CD4-positive, CD25-positive, alpha-beta regulatory T cell (primary cell): Measurements from ENCODE around the gene MFSD11. TPM values are rescaled to one million over a fixed set of nuclear protein-coding genes. Genes with fewer than 3 reads are reported as not detected.
A peak's percentile ranks its signal among the peaks of the same experiment; 100 is the strongest.

Experiments used
- ATAC-seq, 2 donors: fragments of 150-1000 bp; cut with Tn5 transposase; one replicate each; pipeline ENCODE4 v1.10.0; 2021; ENCODE audit warnings: low read depth in 2 of 2, moderate number of reproducible peaks in 2 of 2, moderate library complexity in 1 of 2
- DNase-seq, 3 donors: peaks; one replicate each; pipeline versions ENCODE4 v3.0.0 to v3.0.0-alpha.2; 2012 to 2022; ENCODE audit warnings: mixed read lengths in 1 of 3
- H3K27ac ChIP-seq: one replicate; pipeline ENCODE4 v1.7.0; 2013; ENCODE audit warnings: mild to moderate bottlenecking, low read length; ENCODE audit not compliant: insufficient read depth, poor library complexity, severe bottlenecking
- H3K27me3 ChIP-seq: one replicate; pipeline ENCODE4 v1.7.0; 2013; ENCODE audit warnings: low read length; ENCODE audit not compliant: control insufficient read depth, insufficient read depth
- H3K36me3 ChIP-seq: one replicate; pipeline ENCODE4 v1.7.0; 2013; ENCODE audit warnings: mild to moderate bottlenecking, low read length, moderate library complexity; ENCODE audit not compliant: control insufficient read depth, insufficient read depth
- H3K4me1 ChIP-seq: 2 replicates; pipeline ENCODE4 v1.7.0; 2013; ENCODE audit warnings: mild to moderate bottlenecking, low read length; ENCODE audit not compliant: insufficient read depth, control insufficient read depth, poor library complexity, severe bottlenecking
- H3K4me3 ChIP-seq: one replicate; pipeline ENCODE4 v1.7.0; 2013; ENCODE audit warnings: low read depth, mild to moderate bottlenecking, low read length, moderate library complexity
- H3K9me3 ChIP-seq, 2 experiments: 1 replicate in 1 of 2; 2 replicates in 1 of 2; pipeline ENCODE4 v1.7.0; 2013; ENCODE audit warnings: low read length in 2 of 2, mild to moderate bottlenecking in 1 of 2, moderate library complexity in 1 of 2; ENCODE audit not compliant: control insufficient read depth in 2 of 2
- H3K27ac Mint-ChIP-seq, 3 donors: one replicate each; pipeline ENCODE4 v1.8.0; 2020 to 2022; ENCODE audit warnings: mild to moderate bottlenecking in 3 of 3, mixed read lengths in 3 of 3, moderate library complexity in 2 of 3
- H3K27me3 Mint-ChIP-seq: one replicate; pipeline ENCODE4 v1.8.0; 2022; ENCODE audit warnings: mild to moderate bottlenecking, mixed read lengths
- H3K36me3 Mint-ChIP-seq: one replicate; pipeline ENCODE4 v1.8.0; 2020; ENCODE audit warnings: mixed read lengths
- H3K4me1 Mint-ChIP-seq, 4 donors: one replicate each; pipeline ENCODE4 v1.8.0; 2020 to 2022; ENCODE audit warnings: mixed read lengths in 4 of 4, mild to moderate bottlenecking in 1 of 4
- H3K4me3 Mint-ChIP-seq, 4 donors: one replicate each; pipeline ENCODE4 v1.8.0; 2020 to 2022; ENCODE audit warnings: mild to moderate bottlenecking in 4 of 4, mixed read lengths in 4 of 4, moderate library complexity in 3 of 4
- H3K9me3 Mint-ChIP-seq, 7 donors: one replicate each; pipeline ENCODE4 v1.8.0; 2020 to 2022; ENCODE audit warnings: mixed read lengths in 7 of 7, mild to moderate bottlenecking in 3 of 7, moderate library complexity in 2 of 7
- polyA plus RNA-seq, 4 donors: library from polyadenylated mRNA; unstranded; fragments of 300-500 nt; fragmentation: Illumina TruSeq; gene quantifications; one replicate each; pipeline ENCODE4 v1.2.3, GENCODE V29; 2021
- total RNA-seq: library from RNA; stranded (reverse); gene quantifications from one replicate; pipeline ENCODE4 v1.2.3, GENCODE V29; 2022

Gene MFSD11
- total and polyA plus RNA-seq, 5 donors from 2014 or later = 22.3 to 45.6 (median 26.8) TPM

- Mint-ChIP-seq H3K4me1 (peaks cover 0 to 8% (median 7%) of the 10 kb centered on the region in 4 donors), H3K27ac (peak overlapping the region in 1 of 3 donors; percentile 18), H3K36me3 (no peaks in the 10 kb centered on the region), H3K27me3 (peaks cover 22% of the 10 kb centered on the region), H3K9me3 (peaks cover 0 to 2% (median 0%) of the 10 kb centered on the region in 7 donors), H3K4me3 (no peak overlapping the region)
- peaks cover 6% of the 10 kb centered on the region for H3K4me1 ChIP-seq
- ATAC-seq (no peak), DNase-seq (no peak)
- H3K27me3 ChIP-seq = no peaks in the 10 kb centered on the region
- no peak overlapping the region for H3K4me3 ChIP-seq
- H3K36me3 ChIP-seq = no peaks in the 10 kb centered on the region
- H3K9me3 ChIP-seq = no peaks in the 10 kb centered on the region
- no peak overlapping the region for H3K27ac ChIP-seq
Measured at GRCh38 chr17:76820561-76820960, 82.6 kb downstream of the MFSD11 start.

DNA sequence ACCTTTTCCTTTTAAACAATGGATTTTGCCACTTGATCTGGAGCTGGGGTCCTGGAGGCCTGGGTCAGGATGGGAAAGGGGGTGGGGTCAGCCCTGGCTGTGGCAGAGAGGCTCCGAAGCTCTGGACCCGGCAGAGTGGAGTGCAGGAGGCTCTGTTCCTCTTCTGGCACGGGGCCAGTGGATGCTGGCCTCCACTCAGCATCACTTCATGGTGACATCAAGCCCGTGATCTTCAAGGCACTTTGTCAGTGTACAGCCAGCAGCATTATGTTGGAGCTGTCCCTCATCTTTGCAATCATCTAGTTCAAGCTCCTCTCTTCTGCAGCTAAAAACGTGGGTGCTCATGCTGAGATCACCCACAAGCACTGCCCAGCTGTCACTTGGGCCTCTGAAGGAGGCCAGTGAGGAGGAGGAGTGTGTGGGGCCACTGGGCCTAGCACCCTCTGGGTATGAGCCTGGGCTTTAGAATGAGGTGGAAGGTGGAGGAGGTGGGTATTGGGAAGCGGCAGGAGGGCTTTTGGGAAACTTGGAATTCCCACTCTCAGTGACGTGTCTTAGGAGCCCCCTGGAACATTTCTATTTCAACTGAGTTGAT lies 84.4 kb downstream of the MFSD11 start:
- no peak overlapping the region for H3K27ac Mint-ChIP-seq
- DNase-seq (no peak), ATAC-seq (no peak)
- peaks cover 15% of the 10 kb centered on the region for H3K27me3 Mint-ChIP-seq
- no peaks in the 10 kb centered on the region for H3K4me1 Mint-ChIP-seq
- no peaks in the 10 kb centered on the region for H3K36me3 Mint-ChIP-seq
- H3K9me3 Mint-ChIP-seq = peaks cover 0 to 2% (median 0%) of the 10 kb centered on the region in 7 donors
- Histone ChIP-seq H3K27me3 (no peaks in the 10 kb centered on the region), H3K27ac (no peak overlapping the region), H3K4me3 (no peak overlapping the region), H3K4me1 (no peaks in the 10 kb centered on the region), H3K9me3 (no peaks in the 10 kb centered on the region), H3K36me3 (no peaks in the 10 kb centered on the region)
- no peak overlapping the region for H3K4me3 Mint-ChIP-seq

DNA sequence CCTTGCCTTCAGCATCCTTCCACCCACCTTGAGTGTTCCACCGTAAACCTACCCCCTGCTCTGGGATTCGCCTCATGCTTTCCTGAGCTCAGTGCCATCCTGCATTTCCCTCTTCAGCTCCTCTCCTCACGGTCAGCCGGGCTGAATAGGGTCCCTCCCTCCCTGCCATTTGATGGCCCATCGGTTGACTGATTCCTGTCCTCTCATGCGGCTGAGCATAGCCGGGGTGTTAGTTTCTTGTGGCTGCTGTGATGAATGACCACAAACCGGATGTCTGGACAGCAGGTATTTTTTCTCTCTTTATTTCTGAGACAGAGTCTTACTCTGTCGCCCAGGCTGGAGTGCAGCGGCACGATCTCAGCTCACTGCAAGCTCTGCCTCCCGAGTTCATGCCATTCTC lies 86.2 kb downstream of the MFSD11 start:
- DNase-seq (no peak), ATAC-seq (no peak)
- Histone ChIP-seq H3K9me3 (no peaks in the 10 kb centered on the region), H3K27ac (no peak overlapping the region), H3K27me3 (no peaks in the 10 kb centered on the region), H3K4me3 (no peak overlapping the region), H3K4me1 (no peaks in the 10 kb centered on the region), H3K36me3 (no peaks in the 10 kb centered on the region)
- Mint-ChIP-seq H3K27me3 (peaks cover 15% of the 10 kb centered on the region), H3K4me3 (no peak overlapping the region), H3K27ac (peak overlapping the region in 1 of 3 donors; percentile 89), H3K4me1 (no peaks in the 10 kb centered on the region), H3K36me3 (no peaks in the 10 kb centered on the region), H3K9me3 (peaks cover 0 to 2% (median 0%) of the 10 kb centered on the region in 7 donors)

DNA sequence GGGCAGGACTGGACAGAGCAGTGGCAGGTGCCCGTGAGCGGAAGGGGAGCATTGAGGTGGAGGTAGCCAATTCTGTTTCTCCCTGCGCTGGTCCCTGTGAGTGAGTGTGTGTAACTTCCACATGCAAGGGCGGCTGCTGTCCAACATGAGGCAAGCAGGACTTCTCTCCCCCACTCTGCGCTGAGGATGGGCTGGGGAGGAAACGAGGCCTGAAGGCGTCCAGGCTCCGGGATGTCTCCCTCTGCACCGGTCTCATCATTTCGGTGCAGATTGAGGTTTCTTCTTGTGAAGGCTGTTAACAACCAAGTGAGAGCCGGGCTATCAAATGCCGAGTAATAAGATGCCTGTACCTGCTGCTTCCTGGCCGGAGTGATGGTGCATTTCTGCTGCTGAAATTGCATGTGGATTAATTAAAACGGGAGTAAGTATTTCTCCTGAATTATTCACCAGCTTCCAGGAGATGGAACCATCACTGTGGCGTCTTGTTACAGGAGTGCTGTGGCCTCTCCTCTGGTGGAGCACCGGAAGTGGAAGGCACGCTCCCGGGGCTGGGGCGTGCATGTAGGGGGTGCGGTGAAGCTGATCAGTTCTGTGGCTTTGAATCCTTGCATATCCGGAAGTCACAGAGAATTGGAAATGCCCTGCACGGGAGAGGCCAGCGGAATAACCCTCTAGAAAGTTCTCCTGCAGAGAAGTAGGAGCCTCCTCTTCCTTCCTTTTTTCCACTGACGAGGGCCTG lies 88.6 kb downstream of the MFSD11 start:
- no peaks in the 10 kb centered on the region for H3K4me1 ChIP-seq
- no peak overlapping the region for H3K27ac Mint-ChIP-seq
- H3K27me3 Mint-ChIP-seq = peaks cover 8% of the 10 kb centered on the region
- no peaks in the 10 kb centered on the region for H3K36me3 ChIP-seq
- no peaks in the 10 kb centered on the region for H3K27me3 ChIP-seq
- H3K9me3 Mint-ChIP-seq = peaks cover 0 to 2% (median 0%) of the 10 kb centered on the region in 7 donors
- no peaks in the 10 kb centered on the region for H3K36me3 Mint-ChIP-seq
- no peaks in the 10 kb centered on the region for H3K9me3 ChIP-seq
- ATAC-seq = peak in 1 of 2 donors; percentile 31
- no peak for DNase-seq
- no peak overlapping the region for H3K27ac ChIP-seq
- no peak overlapping the region for H3K4me3 ChIP-seq
- H3K4me1 Mint-ChIP-seq = no peaks in the 10 kb centered on the region
- H3K4me3 Mint-ChIP-seq = no peak overlapping the region

- no peak overlapping the region for H3K27ac Mint-ChIP-seq
- H3K27me3 Mint-ChIP-seq = peaks cover 8% of the 10 kb centered on the region
- no peak for DNase-seq
Measured at GRCh38 chr17:76827736-76828135, 89.8 kb downstream of the MFSD11 start.

More at GRCh38 chr17:76827736-76828135, 89.8 kb downstream of the MFSD11 start:
- Histone ChIP-seq H3K9me3 (no peaks in the 10 kb centered on the region), H3K27ac (no peak overlapping the region), H3K36me3 (no peaks in the 10 kb centered on the region), H3K4me3 (no peak overlapping the region), H3K4me1 (no peaks in the 10 kb centered on the region), H3K27me3 (no peaks in the 10 kb centered on the region)
- ATAC-seq = no peak
- Mint-ChIP-seq H3K4me1 (no peaks in the 10 kb centered on the region), H3K9me3 (peaks cover 0 to 2% (median 0%) of the 10 kb centered on the region in 7 donors), H3K36me3 (no peaks in the 10 kb centered on the region), H3K4me3 (no peak overlapping the region)

Other genes starting within 250 kb of the MFSD11 start
- gene RHBDF2, start 236.7 kb upstream of the MFSD11 start, total RNA-seq = 23.8 TPM
- 1 to 10 TPM; 2.5 to 4.5 (median 3.5) TPM for gene RHBDF2, start 236.7 kb upstream of the MFSD11 start, polyA plus RNA-seq
- not detected for gene CYGB, start 200.4 kb upstream of the MFSD11 start, total RNA-seq
- not detected for gene CYGB, start 200.4 kb upstream of the MFSD11 start, polyA plus RNA-seq
- gene PRCD, start 198.1 kb upstream of the MFSD11 start, total RNA-seq = not detected
- under 1 TPM in 1 of 4 donors, not detected in 3; 0.52 TPM for gene PRCD, start 198.1 kb upstream of the MFSD11 start, polyA plus RNA-seq
- 0.39 TPM for gene ST6GALNAC2, start 152.3 kb upstream of the MFSD11 start, total RNA-seq
- gene ST6GALNAC2, start 152.3 kb upstream of the MFSD11 start, polyA plus RNA-seq = under 1 TPM in 2 of 4 donors, not detected in 2; 0.08 to 0.13 TPM
- 8.5 TPM for gene ST6GALNAC1, start 94.4 kb upstream of the MFSD11 start, total RNA-seq
- gene ST6GALNAC1, start 94.4 kb upstream of the MFSD11 start, polyA plus RNA-seq = 1 to 10 TPM in 3 of 4 donors, under 1 TPM in 1; 0.33 to 3.7 (median 1.9) TPM
- gene MXRA7, start 27.2 kb upstream of the MFSD11 start, total RNA-seq = 5.0 TPM
- gene MXRA7, start 27.2 kb upstream of the MFSD11 start, polyA plus RNA-seq = 1 to 10 TPM; 2.2 to 8.8 (median 5.4) TPM
- 124 TPM for gene JMJD6, start 11.5 kb upstream of the MFSD11 start, total RNA-seq
- 10 to 100 TPM; 21.0 to 38.3 (median 33.6) TPM for gene JMJD6, start 11.5 kb upstream of the MFSD11 start, polyA plus RNA-seq
- 44.1 TPM for gene METTL23, start 11.3 kb upstream of the MFSD11 start, total RNA-seq
- 100 to 1,000 TPM; 130 to 175 (median 162) TPM for gene METTL23, start 11.3 kb upstream of the MFSD11 start, polyA plus RNA-seq
- gene SRSF2, start 788 bp upstream of the MFSD11 start, total RNA-seq = 444 TPM
- gene SRSF2, start 788 bp upstream of the MFSD11 start, polyA plus RNA-seq = 100 to 1,000 TPM in 1 of 4 donors, 10 to 100 TPM in 3; 86.0 to 113 (median 93.7) TPM
- not detected for gene MGAT5B, start 130.3 kb downstream of the MFSD11 start, total RNA-seq
- gene MGAT5B, start 130.3 kb downstream of the MFSD11 start, polyA plus RNA-seq = not detected